SK-N-MC (cell line): ENCODE data around the gene ANGEL1.

Source experiments
- EZH2 ChIP-seq: fragments of 200-600 bp; sonication (generic); IDR thresholded peaks from one replicate; pipeline ENCODE4 v1.6.1; 2017; ENCODE audit warnings: antibody characterized with exemption
- POLR2AphosphoS5 ChIP-seq: IDR thresholded peaks from 2 replicates; pipeline ENCODE4 v1.6.1; 2012; ENCODE audit warnings: mild to moderate bottlenecking, low read depth, low read length, borderline replicate concordance

DNA sequence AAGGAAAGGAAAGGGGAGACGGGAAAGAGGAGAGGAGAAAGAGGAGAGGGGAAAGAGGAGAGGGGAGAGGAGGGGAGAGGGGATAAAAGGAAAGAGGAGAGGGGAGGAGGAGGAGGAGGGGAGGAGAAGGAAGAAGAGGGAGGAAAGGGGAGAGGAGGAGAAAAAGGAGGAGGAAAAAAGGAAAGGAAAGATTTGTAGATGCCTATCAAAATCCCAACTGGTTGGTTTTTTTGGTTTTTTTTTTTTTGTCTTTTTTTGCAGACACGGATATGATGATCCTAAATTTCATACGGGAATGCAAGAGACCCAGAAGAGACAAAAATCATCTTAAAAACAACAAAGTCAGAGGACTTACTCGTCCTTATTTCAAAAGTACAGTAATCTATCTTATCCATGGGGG, 19.4 kb downstream of the ANGEL1 start:
- TF ChIP-seq POLR2AphosphoS5 (no peak), EZH2 (no peak)
